Measurements from ENCODE around the gene MEIOSIN. TPM values are rescaled to one million over a fixed set of nuclear protein-coding genes. Genes with fewer than 3 reads are reported as not detected.

The MEIOSIN gene
- total and polyA plus RNA-seq, 11 donors, result not detected

DNA sequence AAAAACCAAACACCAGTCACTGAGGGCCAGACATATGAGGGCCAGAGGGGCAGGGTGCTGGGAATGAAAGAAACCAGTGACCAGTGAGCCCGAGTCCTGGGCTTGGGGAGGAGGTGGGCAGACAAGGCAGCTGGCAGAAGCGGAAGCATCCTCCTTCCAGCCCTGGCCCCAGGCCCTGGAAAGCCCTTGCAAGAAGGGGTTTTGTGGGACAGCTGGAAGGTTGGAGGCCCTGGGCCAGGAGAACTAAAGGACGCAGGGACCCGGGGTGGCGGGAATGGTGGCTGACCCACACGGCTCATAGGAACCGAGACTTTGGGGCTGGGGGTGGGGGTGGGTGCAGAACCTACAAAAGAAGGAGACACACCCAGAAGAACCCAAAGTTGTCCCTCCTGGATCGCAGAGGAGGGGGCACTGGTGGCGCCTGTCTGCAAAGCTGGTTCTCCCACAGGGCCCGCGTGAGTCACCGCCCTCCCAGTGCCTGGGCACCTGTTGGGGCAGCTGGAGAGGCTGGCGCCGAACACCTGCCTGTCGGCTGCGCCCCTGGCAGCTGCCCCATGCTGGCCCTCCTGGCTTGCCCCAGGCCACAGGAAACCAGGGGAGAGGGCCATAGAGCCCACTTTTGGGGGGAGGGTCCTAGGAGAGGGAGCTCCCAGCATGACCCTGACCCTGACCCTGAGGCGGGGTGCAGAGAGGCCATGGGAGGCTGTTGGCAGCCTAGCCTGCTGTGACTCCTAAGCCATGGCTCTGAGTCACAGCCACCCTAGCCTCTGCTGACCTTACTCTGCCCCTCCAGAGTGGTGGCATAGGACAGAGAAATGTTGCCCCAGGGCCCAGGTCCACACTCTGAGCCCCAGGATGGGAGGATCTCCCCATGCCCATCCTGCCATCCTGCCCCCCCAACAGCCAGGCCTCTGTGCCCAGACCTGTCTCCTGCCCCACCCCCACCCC, 48.2 kb downstream of the MEIOSIN start:
- intact Hi-C loops (cut with DNase I), result loop anchor here in 1 of 10 donors (2.0 kb wide), 1 partner anchor 17 kb away; no protein-coding TSS in a partner anchor
- H3K4me1 ChIP-seq, result peaks cover 0 to 75% (median 51%) of the 10 kb centered on the region in 12 donors
- H3K27me3 ChIP-seq, result peaks cover 0 to 72% (median 0%) of the 10 kb centered on the region in 9 donors
- no peaks in the 10 kb centered on the region for H3K9me3 ChIP-seq
- peak in 2 of 4 donors; percentile 7 for ATAC-seq
- H3K27ac ChIP-seq, result peak overlapping the region; percentile 74 to 98 (median 95)
- peaks cover 0 to 44% (median 35%) of the 10 kb centered on the region in 9 donors for H3K36me3 ChIP-seq
- H3K4me3 ChIP-seq, result peak overlapping the region; percentile 37 to 92 (median 63)
- TF ChIP-seq, protein P1, sequence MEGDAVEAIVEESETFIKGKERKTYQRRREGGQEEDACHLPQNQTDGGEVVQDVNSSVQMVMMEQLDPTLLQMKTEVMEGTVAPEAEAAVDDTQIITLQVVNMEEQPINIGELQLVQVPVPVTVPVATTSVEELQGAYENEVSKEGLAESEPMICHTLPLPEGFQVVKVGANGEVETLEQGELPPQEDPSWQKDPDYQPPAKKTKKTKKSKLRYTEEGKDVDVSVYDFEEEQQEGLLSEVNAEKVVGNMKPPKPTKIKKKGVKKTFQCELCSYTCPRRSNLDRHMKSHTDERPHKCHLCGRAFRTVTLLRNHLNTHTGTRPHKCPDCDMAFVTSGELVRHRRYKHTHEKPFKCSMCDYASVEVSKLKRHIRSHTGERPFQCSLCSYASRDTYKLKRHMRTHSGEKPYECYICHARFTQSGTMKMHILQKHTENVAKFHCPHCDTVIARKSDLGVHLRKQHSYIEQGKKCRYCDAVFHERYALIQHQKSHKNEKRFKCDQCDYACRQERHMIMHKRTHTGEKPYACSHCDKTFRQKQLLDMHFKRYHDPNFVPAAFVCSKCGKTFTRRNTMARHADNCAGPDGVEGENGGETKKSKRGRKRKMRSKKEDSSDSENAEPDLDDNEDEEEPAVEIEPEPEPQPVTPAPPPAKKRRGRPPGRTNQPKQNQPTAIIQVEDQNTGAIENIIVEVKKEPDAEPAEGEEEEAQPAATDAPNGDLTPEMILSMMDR (IDR thresholded peaks at IDR 0.05), result no peak
- TF ChIP-seq POLR2A (IDR thresholded peaks at IDR 0.05), result no peak
- WGBS, 4 donors, result 24 to 39% (median 35%) methylated on average over 12 to 17 of the region's 17 CpGs
- peak in 2 of 5 donors; percentile 50 to 78 for DNase-seq

- Histone ChIP-seq H3K27me3 (peaks cover 0 to 74% (median 0%) of the 10 kb centered on the region in 9 donors), H3K9me3 (no peaks in the 10 kb centered on the region), H3K4me1 (peaks cover 0 to 77% (median 51%) of the 10 kb centered on the region in 12 donors), H3K36me3 (peaks cover 0 to 44% (median 35%) of the 10 kb centered on the region in 9 donors), H3K4me3 (peak within 1 kb of the TSS; percentile 37 to 92 (median 63)), H3K27ac (peak within 1 kb of the TSS; percentile 74 to 98 (median 95))
- TF ChIP-seq, protein P1 (IDR thresholded peaks at IDR 0.05), result no peak
- TF ChIP-seq POLR2A (IDR thresholded peaks at IDR 0.05), result peak in 1 of 2 donors; percentile 46
- DNase-seq, result peak; percentile 77 to 84 (median 78)
- WGBS, 4 donors, result 6 to 20% (median 16%) methylated on average over 8 to 18 of the region's 18 CpGs
- intact Hi-C loops (cut with DNase I), result no loop called here
- ATAC-seq, result peak; percentile 64 to 75 (median 68)
Observed at GRCh38 chr19:45782162-45782691, 49.0 kb downstream of the MEIOSIN start, which contains the start of gene DMPK. Gene DMPK, minus strand, starts transcription at chr19:45782490. Its CDS starts 138 bp downstream, at chr19:45782352.

DNA sequence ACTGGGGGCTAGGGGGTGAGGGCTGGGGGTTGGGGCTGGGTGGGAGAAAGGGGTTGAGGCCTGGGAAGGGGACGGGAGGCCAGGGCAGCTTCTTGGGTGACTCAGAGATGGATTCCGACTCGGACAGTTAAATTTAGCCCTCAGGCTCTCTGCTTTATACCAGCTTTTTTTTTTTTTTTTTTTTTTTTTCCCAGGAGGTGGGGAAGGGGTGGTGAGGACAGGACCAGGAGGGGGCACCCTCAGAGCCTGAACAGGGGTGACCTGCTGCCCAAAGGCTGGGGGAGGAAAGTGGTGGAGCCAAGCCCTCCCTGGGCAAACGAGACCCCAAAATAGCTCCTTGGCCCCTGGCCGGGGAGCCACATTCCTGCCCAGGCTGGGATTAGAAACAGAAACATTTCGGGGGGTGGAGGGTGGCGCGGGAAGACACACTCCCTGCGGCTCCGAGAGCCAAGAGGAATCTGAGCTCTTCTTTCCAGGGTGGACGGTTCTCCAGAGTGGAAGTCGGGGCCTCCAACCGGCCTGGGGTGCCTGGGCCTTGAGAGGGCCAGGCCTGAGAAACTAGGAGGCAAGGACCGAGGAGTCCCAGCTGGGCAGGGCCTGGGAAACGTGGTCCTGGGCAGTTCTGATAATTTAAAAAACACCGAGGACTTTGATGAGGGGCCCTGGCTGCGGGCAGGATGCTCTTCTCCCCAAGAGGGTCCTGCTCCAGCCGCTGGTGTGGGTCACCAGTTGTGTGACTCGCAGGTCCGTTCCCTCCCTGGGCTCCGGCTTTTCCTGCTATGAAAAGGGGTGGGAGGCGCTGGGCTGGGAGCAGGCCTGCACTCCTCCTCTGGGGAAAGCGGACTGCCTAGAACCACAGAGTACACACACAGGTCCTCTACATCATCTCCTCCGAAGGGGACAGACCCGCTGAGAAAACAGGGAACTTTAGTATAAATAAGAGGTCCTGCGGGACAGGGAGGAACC, 49.9 kb downstream of the MEIOSIN start:
- H3K4me1 ChIP-seq, result peaks cover 0 to 84% (median 51%) of the 10 kb centered on the region in 12 donors

More for the DNA sequence above, 49.9 kb downstream of the MEIOSIN start:
- H3K36me3 ChIP-seq, result peaks cover 0 to 42% (median 28%) of the 10 kb centered on the region in 9 donors
- peak in 1 of 2 donors; percentile 53 for TF ChIP-seq POLR2A (IDR thresholded peaks at IDR 0.05)
- TF ChIP-seq, protein P1 (IDR thresholded peaks at IDR 0.05), result peak in 5 of 12 donors; percentile 15 to 40 (median 18)
- H3K27me3 ChIP-seq, result peaks cover 0 to 74% (median 0%) of the 10 kb centered on the region in 9 donors
- intact Hi-C loops (cut with DNase I), result no loop called here
- WGBS, 4 donors, result 30 to 43% (median 37%) methylated on average over 18 to 26 of the region's 26 CpGs
- DNase-seq (peak; percentile 83 to 92 (median 85)), ATAC-seq (peak; percentile 64 to 86 (median 77))
- H3K27ac ChIP-seq, result peak overlapping the region; percentile 74 to 98 (median 95)
- peak overlapping the region in 10 of 12 donors; percentile 55 to 92 (median 68) for H3K4me3 ChIP-seq
- no peaks in the 10 kb centered on the region for H3K9me3 ChIP-seq

Measured in heart left ventricle (tissue), 16 donors.